ENCODE measurements around the gene FSTL5. TPM values are rescaled to one million over a fixed set of nuclear protein-coding genes. Genes with fewer than 3 reads are reported as not detected.

Gene FSTL5
- total and polyA plus RNA-seq, 2 experiments from 2014 or later: 0.12 to 0.59 TPM

GRCh38 chr4:161336621-161337020 lies 827.2 kb downstream of the FSTL5 start:
- Histone ChIP-seq H3K4me3 (no peak overlapping the region), H3K9me3 (ENCODE audit: low read depth) (no peaks in the 10 kb centered on the region), H3K27ac (no peak overlapping the region), H3K36me3 (no peaks in the 10 kb centered on the region), H3K27me3 (no peaks in the 10 kb centered on the region), H3K4me1 (ENCODE audit: low read depth) (no peaks in the 10 kb centered on the region)
- DNase-seq (ENCODE audit: low read depth in 1 of 2, low spot score in 1 of 2): no peak
- TF ChIP-seq CTCF (IDR thresholded peaks at IDR 0.05; ENCODE audit: low read depth, low read length): no peak

- Histone ChIP-seq H3K4me3 (no peak overlapping the region), H3K27me3 (no peaks in the 10 kb centered on the region), H3K36me3 (no peaks in the 10 kb centered on the region), H3K27ac (no peak overlapping the region), H3K4me1 (ENCODE audit: low read depth) (no peaks in the 10 kb centered on the region), H3K9me3 (ENCODE audit: low read depth) (no peaks in the 10 kb centered on the region)
- no peak for DNase-seq (ENCODE audit: low read depth in 1 of 2, low spot score in 1 of 2)
- no peak for TF ChIP-seq CTCF (IDR thresholded peaks at IDR 0.05; ENCODE audit: low read depth, low read length)
Observed at GRCh38 chr4:161336016-161336530, 827.7 kb downstream of the FSTL5 start.
